ENCODE measurements around the gene AIF1. TPM values are rescaled to one million over a fixed set of nuclear protein-coding genes. Genes with fewer than 3 reads are reported as not detected.

AIF1 gene
- total and polyA plus RNA-seq, 10 donors: 258 to 479 (median 311) TPM

DNA sequence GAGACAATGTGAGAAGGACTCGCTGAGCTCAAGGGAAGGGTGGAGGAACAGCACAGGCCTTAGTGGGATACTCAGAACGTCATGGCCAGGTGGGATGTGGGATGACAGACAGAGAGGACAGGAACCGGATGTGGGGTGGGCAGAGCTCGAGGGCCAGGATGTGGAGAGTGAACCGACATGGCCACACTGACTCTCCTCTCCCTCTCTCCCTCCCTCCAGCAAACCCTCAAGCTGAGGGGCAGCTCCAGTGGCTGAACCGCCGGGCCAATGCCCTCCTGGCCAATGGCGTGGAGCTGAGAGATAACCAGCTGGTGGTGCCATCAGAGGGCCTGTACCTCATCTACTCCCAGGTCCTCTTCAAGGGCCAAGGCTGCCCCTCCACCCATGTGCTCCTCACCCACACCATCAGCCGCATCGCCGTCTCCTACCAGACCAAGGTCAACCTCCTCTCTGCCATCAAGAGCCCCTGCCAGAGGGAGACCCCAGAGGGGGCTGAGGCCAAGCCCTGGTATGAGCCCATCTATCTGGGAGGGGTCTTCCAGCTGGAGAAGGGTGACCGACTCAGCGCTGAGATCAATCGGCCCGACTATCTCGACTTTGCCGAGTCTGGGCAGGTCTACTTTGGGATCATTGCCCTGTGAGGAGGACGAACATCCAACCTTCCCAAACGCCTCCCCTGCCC is 38.0 kb upstream of the AIF1 start:
- Histone ChIP-seq H3K9me3 (no peaks in the 10 kb centered on the region), H3K4me1 (peaks cover 35 to 94% (median 80%) of the 10 kb centered on the region in 6 donors), H3K4me3 (peak overlapping the region; percentile 58 to 97 (median 64)), H3K36me3 (peaks cover 0 to 22% (median 1%) of the 10 kb centered on the region in 6 donors), H3K27ac (peak overlapping the region in 7 of 8 donors; percentile 36 to 98 (median 91)), H3K27me3 (replicated peaks in 1 of 7) (no peaks in the 10 kb centered on the region)
- 67 to 79% (median 70%) methylated on average over 19 of the region's 19 CpGs for WGBS, 5 donors
- intact Hi-C loops (cut with DNase I; ENCODE audit: low total_unique reads): no loop called here
- TF ChIP-seq, protein P1, sequence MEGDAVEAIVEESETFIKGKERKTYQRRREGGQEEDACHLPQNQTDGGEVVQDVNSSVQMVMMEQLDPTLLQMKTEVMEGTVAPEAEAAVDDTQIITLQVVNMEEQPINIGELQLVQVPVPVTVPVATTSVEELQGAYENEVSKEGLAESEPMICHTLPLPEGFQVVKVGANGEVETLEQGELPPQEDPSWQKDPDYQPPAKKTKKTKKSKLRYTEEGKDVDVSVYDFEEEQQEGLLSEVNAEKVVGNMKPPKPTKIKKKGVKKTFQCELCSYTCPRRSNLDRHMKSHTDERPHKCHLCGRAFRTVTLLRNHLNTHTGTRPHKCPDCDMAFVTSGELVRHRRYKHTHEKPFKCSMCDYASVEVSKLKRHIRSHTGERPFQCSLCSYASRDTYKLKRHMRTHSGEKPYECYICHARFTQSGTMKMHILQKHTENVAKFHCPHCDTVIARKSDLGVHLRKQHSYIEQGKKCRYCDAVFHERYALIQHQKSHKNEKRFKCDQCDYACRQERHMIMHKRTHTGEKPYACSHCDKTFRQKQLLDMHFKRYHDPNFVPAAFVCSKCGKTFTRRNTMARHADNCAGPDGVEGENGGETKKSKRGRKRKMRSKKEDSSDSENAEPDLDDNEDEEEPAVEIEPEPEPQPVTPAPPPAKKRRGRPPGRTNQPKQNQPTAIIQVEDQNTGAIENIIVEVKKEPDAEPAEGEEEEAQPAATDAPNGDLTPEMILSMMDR (IDR thresholded peaks at IDR 0.05 in 8 of 11, conservative IDR thresholded peaks at IDR 0.05 in 3 of 11): no peak
- TF ChIP-seq POLR2AphosphoS5 (IDR thresholded peaks at IDR 0.05) (peak; percentile 61 to 80 (median 72)), POLR2A (IDR thresholded peaks at IDR 0.05) (no peak)
- DNase-seq: peak; percentile 88

- Histone ChIP-seq H3K4me1 (peaks cover 40 to 94% (median 85%) of the 10 kb centered on the region in 6 donors), H3K9me3 (no peaks in the 10 kb centered on the region), H3K27ac (peak overlapping the region in 7 of 8 donors; percentile 36 to 98 (median 91)), H3K27me3 (replicated peaks in 1 of 7) (no peaks in the 10 kb centered on the region), H3K4me3 (peak overlapping the region in 7 of 8 donors; percentile 58 to 97 (median 65)), H3K36me3 (peaks cover 0 to 22% (median 1%) of the 10 kb centered on the region in 6 donors)
- 75 to 86% (median 84%) methylated on average over 3 of the region's 3 CpGs for WGBS, 5 donors
- no peak for TF ChIP-seq POLR2A (IDR thresholded peaks at IDR 0.05)
- TF ChIP-seq POLR2AphosphoS5 (IDR thresholded peaks at IDR 0.05): no peak
- TF ChIP-seq, protein P1 (IDR thresholded peaks at IDR 0.05 in 8 of 11, conservative IDR thresholded peaks at IDR 0.05 in 3 of 11): no peak
- peak; percentile 30 for DNase-seq
- intact Hi-C loops (cut with DNase I; ENCODE audit: low total_unique reads): no loop called here
Observed at GRCh38 chr6:31577579-31577966, 37.5 kb upstream of the AIF1 start.

DNA sequence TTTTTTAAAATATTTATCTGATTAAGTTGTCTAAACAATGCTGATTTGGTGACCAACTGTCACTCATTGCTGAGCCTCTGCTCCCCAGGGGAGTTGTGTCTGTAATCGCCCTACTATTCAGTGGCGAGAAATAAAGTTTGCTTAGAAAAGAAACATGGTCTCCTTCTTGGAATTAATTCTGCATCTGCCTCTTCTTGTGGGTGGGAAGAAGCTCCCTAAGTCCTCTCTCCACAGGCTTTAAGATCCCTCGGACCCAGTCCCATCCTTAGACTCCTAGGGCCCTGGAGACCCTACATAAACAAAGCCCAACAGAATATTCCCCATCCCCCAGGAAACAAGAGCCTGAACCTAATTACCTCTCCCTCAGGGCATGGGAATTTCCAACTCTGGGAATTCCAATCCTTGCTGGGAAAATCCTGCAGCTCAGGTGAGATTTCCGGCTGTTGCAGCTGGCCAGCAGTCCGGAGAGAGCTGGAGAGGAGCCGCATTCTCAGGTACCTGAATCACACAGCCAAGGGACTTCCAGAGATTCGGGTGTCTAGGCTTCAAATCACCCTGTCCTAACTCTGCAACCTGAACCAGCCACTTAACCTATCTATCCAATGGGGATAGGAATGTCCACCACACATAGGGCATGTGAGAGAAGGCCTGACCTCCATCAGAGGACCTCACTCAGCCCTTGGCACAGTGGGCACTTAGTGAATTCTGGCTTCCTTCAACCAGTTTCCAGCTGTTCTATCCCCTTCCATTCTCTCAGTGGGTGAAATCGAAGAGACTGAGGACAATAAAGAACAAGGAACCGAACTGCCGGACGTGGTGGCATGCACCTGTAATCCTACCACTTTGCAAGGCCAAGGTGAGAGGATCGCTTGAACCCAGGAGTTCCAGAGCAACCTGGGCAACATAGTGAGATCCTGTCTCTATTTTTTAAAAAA is 36.6 kb upstream of the AIF1 start:
- Histone ChIP-seq H3K36me3 (peaks cover 0 to 22% (median 1%) of the 10 kb centered on the region in 6 donors), H3K4me3 (peak overlapping the region in 7 of 8 donors; percentile 58 to 97 (median 65)), H3K27ac (peak overlapping the region in 6 of 8 donors; percentile 82 to 98 (median 96)), H3K4me1 (peaks cover 45 to 94% (median 85%) of the 10 kb centered on the region in 6 donors), H3K9me3 (no peaks in the 10 kb centered on the region), H3K27me3 (replicated peaks in 1 of 7) (no peaks in the 10 kb centered on the region)
- no peak for TF ChIP-seq POLR2A (IDR thresholded peaks at IDR 0.05)
- TF ChIP-seq, protein P1 (IDR thresholded peaks at IDR 0.05 in 8 of 11, conservative IDR thresholded peaks at IDR 0.05 in 3 of 11): no peak
- no peak for TF ChIP-seq POLR2AphosphoS5 (IDR thresholded peaks at IDR 0.05)
- WGBS, 5 donors: 65 to 90% (median 86%) methylated on average over 12 of the region's 12 CpGs
- DNase-seq: peak; percentile 32
- intact Hi-C loops (cut with DNase I; ENCODE audit: low total_unique reads): no loop called here

All from spleen (tissue), 11 donors.